CD4-positive, alpha-beta T cell (primary cell): Measurements from ENCODE around the gene MAP1LC3A. TPM values are rescaled to one million over a fixed set of nuclear protein-coding genes. Genes with fewer than 3 reads are reported as not detected.
A peak's percentile ranks its signal among the peaks of the same experiment; 100 is the strongest.

Source experiments
- ATAC-seq: fragments of 200-7000 bp; cut with Tn5 transposase; one replicate; pipeline ENCODE4 v1.10.0; 2022; ENCODE audit warnings: mild to moderate bottlenecking; ENCODE audit not compliant: poor library complexity
- CTCF ChIA-PET: fragments of 350-600 bp; sonication (Branson Sonifier 250); formaldehyde crosslinking; loops from one replicate; lab custom pipeline; 2021; ENCODE audit warnings: antibody characterized with exemption, inconsistent platforms; lab: Charles Lee
- POLR2A ChIA-PET: fragments of 350-600 bp; sonication (Branson Sonifier 250); formaldehyde crosslinking; loops from one replicate; lab custom pipeline; 2021; ENCODE audit warnings: antibody characterized with exemption, inconsistent platforms; lab: Charles Lee
- DNase-seq, 14 experiments: peaks; one replicate each; pipeline ENCODE4 v3.0.0-alpha.2; 2013 to 2020; ENCODE audit warnings: mixed read lengths in 2 of 14
- H3K27ac ChIP-seq, 2 donors: one replicate each; pipeline versions ENCODE4 v1.5.1 to v1.7.0; 2013; ENCODE audit warnings: low read length in 2 of 2, low read depth in 1 of 2, mild to moderate bottlenecking in 1 of 2
- H3K27me3 ChIP-seq, 2 experiments: 1 replicate in 1 of 2; 2 replicates in 1 of 2; pipeline versions ENCODE4 v1.6.1 to v1.7.0; 2013; ENCODE audit warnings: low read length in 2 of 2, control low read depth in 1 of 2, mild to moderate bottlenecking in 1 of 2, moderate library complexity in 1 of 2; ENCODE audit not compliant: insufficient read depth in 2 of 2, control insufficient read depth in 1 of 2
- H3K36me3 ChIP-seq: one replicate; pipeline ENCODE4 v1.6.1; 2013; ENCODE audit warnings: low read length, control low read depth; ENCODE audit not compliant: insufficient read depth
- H3K4me1 ChIP-seq: one replicate; pipeline ENCODE4 v1.6.1; 2013; ENCODE audit warnings: low read length, control low read depth; ENCODE audit not compliant: insufficient read depth
- H3K4me3 ChIP-seq: one replicate; pipeline ENCODE4 v1.5.1; 2013; ENCODE audit warnings: mild to moderate bottlenecking, low read length, moderate library complexity
- H3K9me3 ChIP-seq, 2 experiments: 1 replicate in 1 of 2; 2 replicates in 1 of 2; pipeline versions ENCODE4 v1.6.1 to v1.7.0; 2013; ENCODE audit warnings: low read length in 2 of 2, mild to moderate bottlenecking in 2 of 2, control low read depth in 1 of 2, moderate library complexity in 1 of 2; ENCODE audit not compliant: control insufficient read depth in 1 of 2, insufficient read depth in 1 of 2
- H3K27ac Mint-ChIP-seq: one replicate; pipeline ENCODE4 v1.8.0; 2020; ENCODE audit warnings: mixed read lengths
- H3K27me3 Mint-ChIP-seq: one replicate; pipeline ENCODE4 v1.8.0; 2021; ENCODE audit warnings: mixed read lengths
- H3K36me3 Mint-ChIP-seq: one replicate; pipeline ENCODE4 v1.8.0; 2021; ENCODE audit warnings: low read depth, mixed read lengths
- H3K4me1 Mint-ChIP-seq: one replicate; pipeline ENCODE4 v1.8.0; 2021; ENCODE audit warnings: low read depth, mixed read lengths
- H3K4me3 Mint-ChIP-seq: one replicate; pipeline ENCODE4 v1.8.0; 2020; ENCODE audit warnings: mild to moderate bottlenecking, mixed read lengths
- H3K9me3 Mint-ChIP-seq: one replicate; pipeline ENCODE4 v1.8.0; 2020; ENCODE audit warnings: mixed read lengths
- CTCF ChIP-seq: fragments of 200-600 bp; IDR thresholded peaks from one replicate; pipeline ENCODE4 v1.8.0; 2022; ENCODE audit warnings: antibody characterized with exemption, mild to moderate bottlenecking
- intact Hi-C, 2 experiments: fragments of 100-400 bp; cut with DNase I in 1 of 2; cut with micrococcal nuclease in 1 of 2; formaldehyde crosslinking; loops; one replicate each; pipeline versions ENCODE4 v1.15.1 to v1.9.0; 2023 to 2025; cut with DNase I, micrococcal nuclease
- total RNA-seq, 174 experiments: library from RNA in 2 of 174; stranded (reverse) in 2 of 174; gene quantifications; one replicate each; pipeline ENCODE4 v1.2.3 and lab custom pipeline; 2021 to 2026

Gene MAP1LC3A
- total RNA-seq, 2 experiments from 2014 or later: 17.5 to 17.7 TPM

- Mint-ChIP-seq H3K9me3 (no peaks in the 10 kb centered on the region), H3K4me1 (peaks cover 38% of the 10 kb centered on the region), H3K36me3 (peaks cover 61% of the 10 kb centered on the region), H3K4me3 (no peak overlapping the region), H3K27ac (peak overlapping the region; percentile 79), H3K27me3 (no peaks in the 10 kb centered on the region)
- POLR2A ChIA-PET: interaction anchor here (1.1 kb wide), 1 partner anchor 23 kb away, joined by 3 read pairs; the partner anchor contains the start of gene DYNLRB1
- Histone ChIP-seq H3K27ac (no peak overlapping the region), H3K27me3 (no peaks in the 10 kb centered on the region), H3K4me1 (peaks cover 41% of the 10 kb centered on the region), H3K4me3 (no peak overlapping the region), H3K9me3 (no peaks in the 10 kb centered on the region), H3K36me3 (peaks cover 58% of the 10 kb centered on the region)
- DNase-seq (no peak), ATAC-seq (no peak)
- intact Hi-C loops: loop anchor here (5.0 kb wide), 2 partner anchors 228 to 233 kb away; no protein-coding TSS in a partner anchor
- CTCF ChIA-PET: no interaction called here
- TF ChIP-seq CTCF: no peak
These were observed 18.8 kb upstream of the MAP1LC3A start for GRCh38 chr20:34539756-34540155.

- Mint-ChIP-seq H3K4me3 (no peak overlapping the region), H3K36me3 (peaks cover 51% of the 10 kb centered on the region), H3K9me3 (no peaks in the 10 kb centered on the region), H3K27ac (peak overlapping the region; percentile 79), H3K4me1 (peaks cover 40% of the 10 kb centered on the region), H3K27me3 (no peaks in the 10 kb centered on the region)
- Histone ChIP-seq H3K4me3 (no peak overlapping the region), H3K4me1 (peaks cover 42% of the 10 kb centered on the region), H3K27ac (peak overlapping the region; percentile 57 to 80), H3K36me3 (peaks cover 48% of the 10 kb centered on the region), H3K27me3 (no peaks in the 10 kb centered on the region), H3K9me3 (no peaks in the 10 kb centered on the region)
- DNase-seq: no peak
- intact Hi-C loops: no loop called here
- POLR2A ChIA-PET: no interaction called here
- no peak for ATAC-seq
- TF ChIP-seq CTCF: no peak
- CTCF ChIA-PET: no interaction called here
These were observed 17.8 kb upstream of the MAP1LC3A start for GRCh38 chr20:34540596-34541263.

- Histone ChIP-seq H3K4me1 (peaks cover 42% of the 10 kb centered on the region), H3K27ac (peak overlapping the region; percentile 57 to 80), H3K36me3 (peaks cover 42% of the 10 kb centered on the region), H3K4me3 (no peak overlapping the region), H3K27me3 (no peaks in the 10 kb centered on the region), H3K9me3 (no peaks in the 10 kb centered on the region)
- intact Hi-C loops: no loop called here
- Mint-ChIP-seq H3K4me1 (peaks cover 40% of the 10 kb centered on the region), H3K36me3 (peaks cover 44% of the 10 kb centered on the region), H3K27ac (peak overlapping the region; percentile 79), H3K27me3 (no peaks in the 10 kb centered on the region), H3K9me3 (no peaks in the 10 kb centered on the region), H3K4me3 (no peak overlapping the region)
- ChIA-PET POLR2A (no interaction called here), CTCF (no interaction called here)
- TF ChIP-seq CTCF: no peak
- peak in 5 of 14 experiments; percentile 11 to 77 (median 66) for DNase-seq
- ATAC-seq: peak; percentile 56
These were observed 17.1 kb upstream of the MAP1LC3A start for GRCh38 chr20:34541264-34541901.
